Measurements from ENCODE around the gene EPHB6.

EPHB6 gene

DNA sequence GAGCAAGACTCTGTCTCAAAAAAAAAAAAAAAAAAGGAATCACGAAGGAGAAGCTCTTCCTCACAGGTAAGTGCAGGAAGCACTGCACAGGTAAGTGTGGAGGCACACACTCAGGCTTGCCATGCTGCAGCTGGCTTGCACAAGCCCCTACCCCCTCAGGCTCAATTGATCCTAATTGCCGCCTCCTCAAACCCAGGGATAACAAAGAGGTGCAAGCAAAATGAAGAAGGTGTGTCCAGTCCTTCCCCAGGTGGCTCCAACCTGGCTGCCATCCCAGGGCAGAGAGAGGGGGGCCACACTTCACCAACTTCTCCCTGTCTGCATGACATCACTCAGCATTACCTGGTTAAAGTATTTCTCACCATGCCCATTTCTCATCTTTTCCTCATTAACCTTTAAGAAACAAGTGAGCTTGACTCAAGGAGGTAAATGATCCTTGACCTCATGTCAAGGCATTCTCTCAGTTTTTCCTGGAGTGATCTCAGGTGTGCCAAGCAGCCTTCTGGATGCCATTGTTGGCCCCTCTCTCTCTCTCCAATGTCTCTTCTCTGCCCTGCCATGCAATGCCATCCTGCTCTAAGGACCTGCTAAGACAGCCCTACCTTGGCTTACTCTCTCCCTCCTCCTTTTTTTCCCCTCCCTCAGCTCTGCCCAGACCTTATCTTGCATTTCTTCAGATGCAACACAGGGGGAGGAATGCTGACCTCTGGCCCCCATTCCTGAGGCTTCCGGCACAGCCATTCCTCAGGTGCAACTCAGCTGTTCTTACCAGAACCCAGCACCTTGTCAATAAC is 43.7 kb downstream of the EPHB6 start:
- no peak for DNase-seq

GRCh38 chr7:142899661-142900060 is 44.8 kb downstream of the EPHB6 start:
- DNase-seq: no peak

GRCh38 chr7:142901426-142902259 is 46.8 kb downstream of the EPHB6 start:
- DNase-seq: no peak

DNA sequence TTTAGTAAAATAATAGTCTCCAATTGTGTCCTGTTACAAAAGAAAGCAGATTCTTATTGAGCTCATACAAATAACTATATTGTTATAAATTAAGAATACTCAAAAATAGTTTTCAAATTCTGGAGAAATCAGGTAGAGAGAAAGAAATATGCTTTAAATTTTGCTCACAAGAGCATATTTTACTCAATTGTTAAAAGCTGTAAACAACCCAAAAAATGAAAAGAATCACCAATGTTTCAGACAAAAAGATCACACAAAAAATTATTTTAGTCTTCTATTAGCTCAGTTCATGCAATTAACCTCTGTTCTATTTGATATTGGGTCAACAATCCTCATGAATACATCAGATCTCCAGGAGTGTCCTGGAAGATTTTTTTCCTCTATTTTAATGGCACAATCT is 49.3 kb downstream of the EPHB6 start:
- DNase-seq: no peak

- DNase-seq: no peak
Observed at GRCh38 chr7:142905759-142906158, 50.9 kb downstream of the EPHB6 start.

- DNase-seq: no peak
Observed at GRCh38 chr7:142906643-142907042, 51.8 kb downstream of the EPHB6 start.

- no peak for DNase-seq
Observed at GRCh38 chr7:142908290-142908689, 53.4 kb downstream of the EPHB6 start.

- DNase-seq: no peak
Observed at GRCh38 chr7:142908921-142909890, 54.3 kb downstream of the EPHB6 start.

GRCh38 chr7:142910031-142910433 is 55.2 kb downstream of the EPHB6 start:
- no peak for DNase-seq

DNA sequence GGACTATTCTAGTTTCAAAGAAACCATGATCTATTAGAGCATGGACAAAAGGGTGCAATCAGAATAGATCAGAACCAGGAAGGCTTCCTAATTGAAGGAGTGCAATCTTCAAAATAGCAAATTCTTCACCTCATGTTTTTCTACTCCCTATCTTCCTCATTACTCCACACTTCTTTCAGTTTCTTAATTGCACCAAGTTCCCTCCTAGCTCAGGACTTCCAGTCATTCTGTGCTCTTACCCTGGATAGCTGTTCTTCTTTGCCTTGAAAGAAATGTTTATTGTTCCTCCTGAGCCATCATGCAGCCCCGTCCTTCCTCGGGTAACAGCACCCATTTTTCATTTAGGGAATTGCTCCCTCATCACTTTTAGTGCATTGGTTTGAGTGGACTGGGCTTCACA is 55.6 kb downstream of the EPHB6 start:
- DNase-seq: no peak

- DNase-seq: no peak
Observed at GRCh38 chr7:142913051-142913450, 58.2 kb downstream of the EPHB6 start.

- DNase-seq: no peak
Observed at GRCh38 chr7:142913566-142913965, 58.7 kb downstream of the EPHB6 start.

- no peak for DNase-seq
Observed at GRCh38 chr7:142914121-142914520, 59.2 kb downstream of the EPHB6 start.

DNA sequence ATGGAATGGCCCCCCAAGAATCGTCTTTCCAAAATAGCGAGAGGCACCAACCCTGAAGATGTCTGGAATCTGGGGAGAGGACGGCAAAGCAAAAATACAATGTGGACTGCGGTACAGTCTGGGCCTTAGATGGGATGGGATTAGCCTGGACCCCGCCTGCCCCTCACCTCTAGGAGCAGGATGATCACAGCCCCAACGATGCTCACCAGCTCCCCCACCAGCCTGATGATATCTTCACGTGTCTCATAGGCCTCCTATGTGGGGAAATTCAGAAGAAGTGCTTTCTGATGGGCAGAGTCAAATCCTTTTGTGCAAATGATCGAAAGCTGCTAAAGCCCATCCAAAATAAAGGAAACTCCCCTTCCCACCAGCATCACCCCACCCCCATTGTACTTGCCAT is 60.4 kb downstream of the EPHB6 start:
- no peak for DNase-seq

DNA sequence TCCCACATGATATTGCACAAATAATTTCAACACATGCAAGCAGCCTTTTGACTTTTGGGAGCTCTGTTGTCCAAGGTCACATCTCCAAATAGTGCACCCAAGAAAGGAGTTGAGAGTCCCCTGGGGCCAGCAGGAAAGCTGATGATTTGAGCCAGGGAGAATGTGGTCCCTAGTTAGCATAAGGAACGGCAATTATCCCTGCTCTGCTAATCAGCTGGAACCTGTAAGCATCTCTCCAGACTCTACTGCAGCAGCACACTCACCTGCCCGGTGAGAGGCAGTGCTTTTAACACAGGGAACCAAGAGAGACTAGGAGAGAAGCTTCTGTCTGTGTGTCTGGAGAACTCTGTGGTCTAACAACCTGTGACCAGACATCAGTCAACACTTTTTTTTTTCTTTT is 61.6 kb downstream of the EPHB6 start:
- no peak for DNase-seq

DNA sequence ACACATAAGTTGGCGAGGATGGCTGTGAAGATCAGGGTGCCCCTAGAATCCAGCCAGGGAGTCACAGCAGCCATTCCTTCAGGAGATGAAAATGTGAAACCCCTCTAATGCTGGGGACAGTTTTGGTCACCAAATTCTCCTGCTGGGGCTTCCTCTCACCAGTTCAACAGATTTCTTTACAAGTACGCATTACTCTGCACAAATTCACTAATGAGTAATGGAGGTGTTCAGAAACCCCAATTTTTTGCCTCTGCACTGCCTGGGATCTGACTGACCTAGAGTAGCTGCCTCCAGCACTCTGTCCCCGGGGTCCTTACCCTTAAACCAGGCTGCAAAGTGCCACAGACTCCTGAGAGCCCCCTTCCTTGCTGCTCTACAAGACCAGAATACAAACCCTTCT is 62.6 kb downstream of the EPHB6 start:
- DNase-seq: no peak

- DNase-seq: no peak
Observed at GRCh38 chr7:142918901-142919300, 64.0 kb downstream of the EPHB6 start.

DNA sequence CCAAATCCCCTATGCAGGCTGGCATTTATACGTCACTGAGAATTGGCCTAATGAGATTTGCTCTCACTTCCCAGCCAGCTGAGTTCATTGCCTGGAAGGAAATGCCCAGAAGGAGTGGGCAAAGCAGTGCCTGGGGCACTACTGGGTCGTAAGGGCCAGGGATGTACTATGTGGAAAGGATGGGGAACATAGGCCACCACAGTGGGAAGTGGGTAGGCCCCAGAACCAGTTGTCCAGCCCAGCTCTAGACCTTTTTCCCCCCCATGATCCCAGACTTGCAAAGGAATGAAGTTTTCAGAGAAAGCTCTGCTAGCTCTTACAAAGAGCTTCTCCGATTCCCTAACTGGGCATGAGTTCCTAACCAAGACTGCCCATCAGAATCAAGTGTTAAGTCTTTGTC is 64.8 kb downstream of the EPHB6 start:
- no peak for DNase-seq

All from effector CD8-positive, alpha-beta T cell (primary cell).